NOMO-1 treated with DMSO at 0.1 percent for 48 hours (cell line): ENCODE measurements around the gene TMPRSS6.

ENCODE experiments used
- DNase-seq: peaks from one replicate; lab custom pipeline; 2025; ENCODE audit not compliant: unreplicated experiment; lab: John Stamatoyannopoulos, UW

The TMPRSS6 gene

DNA sequence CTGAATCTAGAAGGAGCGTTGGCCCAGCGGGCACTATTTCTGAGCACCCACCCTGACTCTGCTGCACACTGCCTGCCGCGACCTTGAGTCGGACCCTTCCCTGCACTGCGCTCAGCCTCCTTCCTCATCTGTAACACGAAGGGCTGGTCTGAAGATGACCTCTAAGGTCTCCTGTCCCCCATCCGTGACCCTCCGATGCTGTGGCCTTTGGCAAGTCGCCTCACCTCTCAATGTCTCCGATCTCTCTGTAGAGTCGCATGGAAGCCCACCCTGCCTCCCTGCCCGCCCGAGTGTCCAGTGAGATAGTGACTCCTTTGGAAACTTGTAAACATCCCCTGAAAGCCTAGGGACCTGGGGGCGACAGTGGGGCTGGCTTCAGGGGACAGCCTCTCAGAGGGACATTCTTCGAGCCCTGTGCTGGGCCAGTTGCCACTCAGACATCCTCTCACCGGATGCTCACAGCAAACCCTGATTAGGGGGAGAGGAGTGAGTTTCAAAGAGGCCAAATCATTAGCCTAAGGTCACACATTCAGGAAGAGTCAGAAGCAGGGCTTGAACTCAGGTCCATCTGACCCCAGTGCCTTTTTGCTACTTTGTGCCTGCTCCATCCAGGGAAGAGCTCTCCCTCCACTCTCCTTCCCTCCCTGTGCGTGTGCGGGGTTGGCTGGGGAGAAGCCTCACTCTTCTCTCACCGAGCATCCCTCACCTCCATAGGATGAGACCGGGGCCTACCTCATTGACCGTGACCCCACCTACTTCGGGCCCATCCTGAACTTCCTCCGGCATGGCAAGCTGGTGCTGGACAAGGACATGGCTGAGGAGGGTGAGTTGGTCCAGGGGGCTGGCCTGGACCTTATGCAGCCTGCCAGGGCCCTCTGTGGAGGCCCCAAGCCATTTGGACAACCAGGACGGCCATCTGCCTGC is 56.9 kb downstream of the TMPRSS6 start:
- no peak for DNase-seq

DNA sequence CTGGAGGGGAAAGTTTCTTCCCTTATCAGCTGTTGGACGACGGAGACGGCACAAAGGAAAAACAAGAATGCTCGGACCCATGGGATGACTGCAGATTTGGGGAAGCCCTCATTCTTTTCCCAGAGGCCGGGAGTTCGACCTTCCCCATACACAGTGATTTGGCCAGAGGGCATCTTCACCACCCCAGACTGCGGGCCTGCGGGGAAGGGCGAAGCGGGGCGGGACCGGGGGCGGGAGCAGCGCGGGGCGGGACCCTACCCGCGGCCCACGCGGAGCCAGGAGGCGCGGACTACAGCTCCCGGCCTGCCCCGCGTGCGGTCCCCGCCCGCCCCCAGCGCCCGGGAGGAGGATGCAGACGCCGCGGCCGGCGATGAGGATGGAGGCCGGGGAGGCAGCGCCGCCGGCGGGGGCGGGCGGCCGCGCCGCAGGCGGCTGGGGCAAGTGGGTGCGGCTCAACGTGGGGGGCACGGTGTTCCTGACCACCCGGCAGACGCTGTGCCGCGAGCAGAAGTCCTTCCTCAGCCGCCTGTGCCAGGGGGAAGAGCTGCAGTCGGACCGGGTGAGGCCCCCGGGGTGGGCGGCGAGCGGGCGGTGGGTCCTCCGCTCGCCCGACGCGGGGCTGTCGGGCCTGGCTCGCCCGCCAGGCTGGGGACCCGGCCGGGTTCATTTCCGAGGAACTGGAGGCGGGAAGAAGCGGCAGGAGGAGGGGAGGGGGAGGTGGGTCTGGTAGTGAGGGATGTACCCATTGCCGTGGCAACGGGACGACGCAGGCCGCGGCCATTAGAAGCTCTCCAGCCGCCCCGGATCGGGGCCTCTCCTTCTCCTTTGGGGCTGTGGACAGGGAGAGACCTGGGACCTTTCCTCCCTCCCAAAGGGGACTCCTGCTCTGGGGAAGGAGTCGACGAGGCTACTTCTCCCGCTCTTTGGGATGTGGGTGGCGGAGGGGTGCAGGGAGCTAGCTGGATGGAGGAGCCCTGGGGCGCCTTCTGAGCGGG is 57.8 kb downstream of the TMPRSS6 start, which contains the start of gene KCTD17:
KCTD17 (plus strand) TSS at position 352 of the 995 bp plus-strand sequence; CDS start at position 371, 19 bp downstream.
- DNase-seq: peak; percentile 74

DNA sequence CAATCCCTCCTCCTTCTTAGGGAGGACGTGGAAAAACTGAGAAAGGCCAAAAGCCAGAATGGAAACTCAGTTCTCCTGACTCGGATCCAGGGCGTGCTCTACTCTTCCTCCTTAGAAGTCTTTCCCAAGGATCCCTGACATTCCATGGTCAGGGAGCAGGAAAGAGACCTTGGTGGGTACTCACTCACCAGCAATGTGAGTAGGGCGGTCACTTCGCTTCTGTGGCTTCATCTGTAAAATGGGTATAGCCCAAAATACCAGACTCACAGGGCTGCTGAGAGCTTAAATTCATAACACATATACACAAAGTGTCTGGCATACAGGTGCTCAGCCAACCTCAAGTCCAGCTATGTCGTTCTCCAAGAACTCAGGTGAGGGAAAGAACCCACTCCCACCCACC is 58.6 kb downstream of the TMPRSS6 start:
- DNase-seq: no peak

DNA sequence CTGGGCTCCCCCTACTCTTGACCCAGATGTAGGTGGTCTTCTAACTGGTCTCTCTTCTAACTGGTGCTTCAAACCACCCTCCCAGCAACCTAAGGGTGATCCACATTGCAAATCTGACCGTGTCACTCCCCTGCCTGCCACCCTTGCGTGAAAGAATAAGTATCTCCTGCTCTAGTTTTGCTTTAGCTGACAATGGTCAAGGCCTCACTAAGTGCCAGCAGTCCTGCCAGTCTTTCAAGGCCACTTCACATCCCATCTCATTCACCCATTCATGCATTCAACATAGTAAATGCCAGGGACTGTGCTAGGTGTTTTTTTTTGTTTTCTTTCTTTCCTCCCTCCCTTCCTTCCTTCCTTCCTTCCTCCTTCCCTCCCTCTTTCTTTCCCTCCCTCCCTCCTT is 60.3 kb downstream of the TMPRSS6 start:
- DNase-seq: no peak

DNA sequence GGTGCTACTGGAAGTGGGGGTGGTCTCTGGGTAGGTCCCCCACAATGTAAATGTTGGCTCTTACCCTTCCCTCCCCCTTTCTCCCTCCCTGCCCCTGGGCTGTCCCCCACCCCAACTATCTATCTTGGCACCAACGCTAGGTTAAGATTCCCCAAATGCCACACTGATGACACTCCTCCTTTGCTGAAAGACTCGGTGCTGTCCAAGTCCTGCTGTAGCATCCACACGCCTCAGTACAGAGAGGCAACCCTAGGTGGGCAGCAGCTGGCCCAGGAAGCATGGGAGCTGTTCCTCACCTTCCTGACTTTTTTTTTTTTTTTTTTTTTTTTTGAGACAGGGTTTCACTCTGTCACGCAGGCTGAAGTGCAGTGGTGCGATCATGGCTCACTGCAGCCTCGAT is 61.4 kb downstream of the TMPRSS6 start:
- no peak for DNase-seq

- no peak for DNase-seq
Measured at GRCh38 chr22:37047006-37047405, 62.5 kb downstream of the TMPRSS6 start.

DNA sequence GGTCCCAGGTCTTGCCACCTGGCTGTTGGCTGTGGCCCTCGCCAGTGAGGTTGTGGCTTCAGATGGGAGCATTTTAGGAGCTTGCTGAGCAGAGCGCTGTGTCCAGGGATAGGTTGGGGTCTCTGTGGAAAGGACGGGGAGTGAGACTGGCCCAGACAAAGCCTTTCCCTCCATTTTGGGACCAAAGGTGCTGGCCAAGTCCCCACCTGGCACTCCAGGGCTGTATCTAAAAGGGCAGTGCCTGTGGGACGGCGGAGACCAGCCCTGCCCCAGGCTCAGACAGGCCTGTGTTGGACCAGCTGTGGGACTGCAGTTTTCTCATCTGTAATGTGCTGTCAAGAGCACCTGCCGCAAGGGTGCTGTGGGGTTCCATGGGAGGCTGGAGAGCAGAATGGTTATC is 62.9 kb downstream of the TMPRSS6 start:
- DNase-seq: no peak

- peak; percentile 9 for DNase-seq
Measured at GRCh38 chr22:37045958-37046357, 63.6 kb downstream of the TMPRSS6 start.

GRCh38 chr22:37044634-37045625 is 64.6 kb downstream of the TMPRSS6 start:
- DNase-seq: peak; percentile 21

DNA sequence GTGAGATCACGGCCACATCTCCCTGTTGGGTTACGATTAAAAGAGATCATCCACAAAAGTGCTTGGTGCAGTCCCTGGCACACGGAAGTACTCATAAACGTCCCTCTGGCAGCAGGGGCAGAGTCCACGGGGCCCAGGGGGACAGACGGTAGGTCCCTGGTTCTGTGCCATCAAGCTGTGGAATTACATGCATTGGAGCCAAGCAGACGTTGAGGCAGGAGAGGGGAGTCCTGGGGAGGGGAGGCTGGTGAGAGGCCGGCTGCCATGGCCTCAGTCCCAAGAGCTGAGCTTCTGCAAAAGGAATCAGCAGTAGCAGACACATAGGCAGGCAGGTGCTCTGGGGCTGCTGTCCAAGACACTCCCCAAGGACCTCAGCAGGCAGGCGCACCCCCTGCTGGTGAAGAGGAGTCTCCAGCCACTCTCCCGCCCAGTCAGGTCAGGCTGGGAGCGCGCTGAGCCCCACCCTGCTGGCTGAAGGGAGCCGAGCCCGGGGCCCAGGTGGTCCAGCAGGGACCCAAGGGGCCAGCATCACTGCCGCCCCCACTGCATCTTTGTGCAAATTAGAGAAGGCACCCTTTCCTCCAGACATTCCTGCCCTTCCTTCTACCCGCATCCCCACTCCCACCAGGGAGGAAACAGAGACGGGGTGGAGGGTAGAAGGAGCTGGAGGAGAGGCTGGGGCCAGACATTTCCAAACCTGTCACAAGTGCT is 65.5 kb downstream of the TMPRSS6 start:
- DNase-seq: peak; percentile 86

DNA sequence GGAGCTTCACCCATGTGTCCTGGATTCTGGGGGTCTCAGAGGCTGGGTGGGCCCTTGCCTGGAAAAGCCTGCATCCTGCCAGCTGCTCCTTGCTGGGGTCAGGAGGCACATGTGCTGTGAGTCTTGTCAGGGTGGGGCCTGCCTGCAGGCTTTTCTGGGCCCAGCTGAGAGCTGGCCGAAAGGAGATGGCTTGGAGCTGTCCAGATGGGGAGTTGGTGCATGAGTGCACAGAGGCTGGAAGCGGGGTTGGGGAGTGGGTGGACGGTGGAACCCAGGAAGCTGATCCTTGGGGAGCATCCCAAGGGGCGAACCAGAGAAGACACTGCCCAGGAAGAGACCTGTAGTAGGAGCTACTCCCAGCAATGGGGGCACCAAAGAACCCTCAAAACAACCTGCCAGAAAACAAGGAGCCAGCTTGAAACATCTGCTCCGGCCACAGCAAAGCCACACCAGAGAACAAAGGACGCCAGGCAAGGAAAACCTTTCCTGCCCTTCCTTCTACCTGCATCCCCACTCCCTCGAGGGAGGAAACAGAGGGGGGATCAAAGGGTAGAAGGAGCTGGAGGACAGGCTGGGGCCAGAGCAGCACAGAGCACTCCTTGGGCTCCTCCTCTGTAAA is 66.2 kb downstream of the TMPRSS6 start:
- DNase-seq: no peak

- no peak for DNase-seq
Measured at GRCh38 chr22:37039466-37039865, 70.0 kb downstream of the TMPRSS6 start.

- no peak for DNase-seq
Measured at GRCh38 chr22:37037669-37038068, 71.8 kb downstream of the TMPRSS6 start.

- no peak for DNase-seq
Measured at GRCh38 chr22:37036655-37037377, 72.7 kb downstream of the TMPRSS6 start.

DNA sequence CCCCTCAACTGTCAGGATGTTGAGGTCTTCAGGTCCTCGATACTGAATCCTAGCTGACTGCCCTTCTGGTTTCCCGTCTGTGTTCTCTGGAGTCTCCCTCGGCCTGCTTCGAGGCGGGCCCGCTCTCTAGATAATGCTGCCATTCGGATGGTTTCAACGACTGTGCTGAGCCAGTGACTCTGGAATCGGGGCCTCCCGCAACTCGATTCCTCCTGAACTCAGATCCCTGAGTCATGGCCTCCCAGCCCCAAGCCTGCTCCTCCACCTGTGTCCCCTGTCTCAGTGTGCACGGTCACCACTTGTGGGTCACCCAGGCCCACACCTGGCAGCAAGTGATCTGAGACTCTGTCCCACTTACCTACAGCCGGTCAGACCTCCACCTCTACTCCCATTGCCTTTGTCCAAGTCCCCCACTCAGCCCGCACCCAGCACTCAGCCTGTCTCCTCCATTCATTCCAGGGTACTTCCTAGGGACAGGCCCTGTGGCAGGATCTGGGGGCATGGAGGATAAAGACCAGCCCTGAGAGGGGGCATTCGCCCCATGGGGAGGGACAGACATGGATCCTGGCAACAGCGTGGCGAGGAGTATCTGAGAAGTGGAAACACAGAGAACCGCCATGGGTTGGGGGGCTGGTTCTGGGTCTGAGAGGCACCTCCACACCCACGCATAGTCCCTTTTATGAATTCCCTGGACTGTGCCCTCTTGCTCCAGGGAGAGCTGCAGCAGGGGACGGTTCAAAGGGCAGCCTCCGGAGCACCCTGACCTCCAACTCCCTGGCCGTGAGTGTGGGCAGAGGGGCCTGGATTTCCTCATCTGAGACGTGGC is 75.7 kb downstream of the TMPRSS6 start:
- no peak for DNase-seq

DNA sequence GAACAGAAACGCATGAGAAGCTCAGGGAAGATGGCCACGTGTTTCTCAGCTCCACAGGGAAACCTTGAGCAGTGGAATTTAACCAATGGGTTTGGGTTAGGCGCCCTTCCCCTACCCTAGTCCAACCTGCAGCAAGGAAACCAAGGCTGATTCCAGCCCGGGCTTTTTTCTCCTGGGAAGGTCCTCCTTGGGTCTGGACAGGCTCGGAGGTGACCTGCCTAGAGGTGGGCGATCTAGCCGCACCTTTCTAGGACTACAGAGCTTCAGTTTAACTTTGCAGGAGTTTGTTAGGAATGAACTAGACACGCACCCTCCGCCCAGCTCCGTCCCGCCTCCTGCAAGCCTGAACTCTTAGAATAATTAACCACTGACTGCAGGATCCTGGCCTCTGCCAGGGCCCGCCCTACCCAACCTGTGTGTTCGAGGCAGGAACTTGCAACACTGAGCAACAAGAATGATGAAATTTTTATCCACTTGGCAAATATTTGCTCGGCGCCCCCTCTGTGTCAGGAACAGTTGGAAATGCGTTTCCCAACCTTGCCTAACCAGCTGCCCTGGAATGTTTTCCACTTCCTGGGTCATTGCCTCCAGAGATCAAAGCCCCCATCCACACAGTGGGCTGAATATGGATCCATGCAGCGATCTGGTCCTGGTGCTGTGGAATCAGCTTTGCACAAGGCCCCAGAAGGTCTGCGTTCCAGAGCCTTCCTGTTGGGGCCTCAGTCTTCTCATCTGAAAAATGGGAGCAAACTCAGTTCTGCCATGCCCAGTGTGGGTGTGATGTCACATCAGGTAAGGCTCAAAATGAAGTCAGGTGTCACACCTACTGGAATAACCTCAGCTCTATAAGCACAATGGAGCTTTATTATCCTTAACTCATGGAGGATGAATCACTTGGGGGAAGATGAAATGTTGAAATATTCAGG is 76.7 kb downstream of the TMPRSS6 start:
- DNase-seq: peak; percentile 91

GRCh38 chr22:37032134-37032534 is 77.4 kb downstream of the TMPRSS6 start:
- no peak for DNase-seq
